ENCODE data around the gene SLC4A7.
"Not testable (repeated sequence)": the region's sequence is repeated elsewhere in the genome, so short reads cannot be mapped to it uniquely, and the experiment has no call there.

Gene SLC4A7

DNA sequence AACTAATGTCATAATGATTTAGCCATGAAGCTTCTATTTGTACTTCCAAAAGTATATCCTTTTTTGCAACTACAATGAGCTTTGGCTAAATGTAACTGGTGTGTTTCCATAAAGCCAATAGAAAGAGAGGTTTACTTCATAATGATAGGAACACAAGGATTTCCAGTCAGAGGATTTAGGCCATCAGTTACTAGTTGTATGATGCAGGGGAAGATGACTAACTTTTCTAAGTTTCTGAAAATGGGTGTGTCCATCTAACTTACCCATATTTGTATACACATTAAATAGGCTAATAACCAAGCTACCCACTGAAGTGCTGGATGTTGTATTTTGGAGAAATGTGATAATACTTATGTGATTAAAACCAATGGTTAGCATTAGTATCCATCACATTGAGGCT is 55.7 kb downstream of the SLC4A7 start:
- no peak for DNase-seq (ENCODE audit: low spot score)

GRCh38 chr3:27426926-27427325 is 57.3 kb downstream of the SLC4A7 start:
- DNase-seq (ENCODE audit: low spot score) = no peak

- no peak for DNase-seq (ENCODE audit: low spot score)
Observed at GRCh38 chr3:27425896-27426565, 58.2 kb downstream of the SLC4A7 start.

GRCh38 chr3:27424812-27425521 is 59.2 kb downstream of the SLC4A7 start:
- not testable (repeated sequence) for DNase-seq (ENCODE audit: low spot score)

GRCh38 chr3:27423463-27423862 is 60.7 kb downstream of the SLC4A7 start:
- DNase-seq (ENCODE audit: low spot score) = no peak

DNA sequence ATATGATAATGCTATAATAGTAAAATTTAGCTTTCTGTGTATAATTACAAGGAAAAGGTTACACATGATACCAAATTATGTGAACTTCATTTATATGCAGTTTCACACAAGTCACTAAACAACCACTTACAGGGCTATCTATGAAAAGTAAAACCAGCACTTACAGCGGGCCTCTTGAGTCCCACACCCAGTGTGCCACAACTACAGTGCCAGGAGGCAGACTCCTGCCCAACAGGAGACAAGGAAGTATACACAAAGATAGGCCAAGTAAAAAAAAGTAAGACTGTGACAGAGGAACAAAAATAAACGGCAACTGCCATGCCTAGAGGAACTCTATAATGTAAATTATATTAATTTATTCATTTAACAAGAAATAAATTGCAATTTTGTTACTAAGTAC is 61.6 kb downstream of the SLC4A7 start:
- no peak for DNase-seq (ENCODE audit: low spot score)

- no peak for DNase-seq (ENCODE audit: low spot score)
Observed at GRCh38 chr3:27415202-27415601, 69.0 kb downstream of the SLC4A7 start.

GRCh38 chr3:27392950-27393679 is 91.1 kb downstream of the SLC4A7 start:
- no peak for DNase-seq (ENCODE audit: low spot score)

GRCh38 chr3:27392414-27392813 is 91.8 kb downstream of the SLC4A7 start:
- DNase-seq (ENCODE audit: low spot score) = not testable (repeated sequence)

DNA sequence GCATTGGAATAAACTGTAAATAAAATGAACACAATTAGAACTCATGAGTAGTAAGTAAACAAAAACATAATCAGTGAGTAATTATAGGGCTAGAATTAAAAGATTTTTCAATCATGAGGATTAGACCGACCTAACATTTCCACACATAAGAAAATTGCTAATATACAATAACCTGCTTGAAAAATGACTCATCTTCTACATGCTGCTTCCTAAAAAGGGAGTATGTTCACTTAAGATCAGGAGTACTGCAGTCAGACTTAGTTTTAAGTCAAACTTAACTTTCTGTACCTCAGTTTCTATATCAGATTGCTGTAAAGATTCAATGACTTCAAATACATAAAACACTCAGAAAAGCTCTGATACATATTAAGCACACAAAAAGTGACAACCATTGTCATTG is 92.4 kb downstream of the SLC4A7 start:
- no peak for DNase-seq (ENCODE audit: low spot score)

GRCh38 chr3:27387625-27388024 is 96.6 kb downstream of the SLC4A7 start:
- no peak for DNase-seq (ENCODE audit: low spot score)

DNA sequence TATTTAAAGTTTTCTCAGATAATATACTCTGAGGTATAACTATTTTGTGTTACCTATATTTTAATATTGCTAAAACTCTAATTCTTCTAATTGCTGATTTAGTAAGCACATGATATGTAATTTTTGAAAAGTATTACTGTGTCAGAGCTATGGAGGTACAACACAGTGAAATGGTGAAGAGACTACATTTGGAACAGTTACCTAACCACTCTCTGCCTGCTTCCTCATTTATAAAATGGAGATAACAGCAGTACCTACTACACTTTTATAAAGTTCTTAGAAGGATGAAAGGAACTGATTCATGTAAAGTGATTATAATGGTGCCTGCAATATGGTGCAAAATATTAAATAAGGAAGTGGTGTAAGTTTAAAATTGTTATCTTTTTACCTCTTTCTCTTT is 98.7 kb downstream of the SLC4A7 start:
- DNase-seq (ENCODE audit: low spot score) = no peak

DNA sequence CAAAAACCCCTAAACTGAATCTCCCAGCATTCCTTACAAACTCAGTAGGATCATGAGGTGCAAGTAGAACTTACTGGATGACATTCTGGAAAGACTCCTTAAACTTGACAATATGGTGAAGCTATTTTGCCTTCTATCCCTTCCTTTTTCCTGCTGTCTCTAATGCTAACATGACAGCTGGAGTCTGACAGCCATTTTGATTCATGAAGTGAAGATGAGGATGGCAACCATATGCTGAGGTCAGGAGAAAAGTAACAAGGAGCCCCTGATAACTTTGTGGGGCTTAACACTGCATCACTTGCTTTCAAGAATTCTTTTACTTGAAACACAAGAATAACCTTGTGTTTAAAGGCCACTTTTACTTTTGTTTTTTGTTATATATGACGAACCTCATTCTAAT is 100.0 kb downstream of the SLC4A7 start:
- no peak for DNase-seq (ENCODE audit: low spot score)

- no peak for DNase-seq (ENCODE audit: low spot score)
Observed at GRCh38 chr3:27380433-27381357, 103.5 kb downstream of the SLC4A7 start.

GRCh38 chr3:27378331-27378730 is 105.9 kb downstream of the SLC4A7 start:
- no peak for DNase-seq (ENCODE audit: low spot score)

- no peak for DNase-seq (ENCODE audit: low spot score)
Observed at GRCh38 chr3:27376109-27376772, 107.9 kb downstream of the SLC4A7 start.

DNA sequence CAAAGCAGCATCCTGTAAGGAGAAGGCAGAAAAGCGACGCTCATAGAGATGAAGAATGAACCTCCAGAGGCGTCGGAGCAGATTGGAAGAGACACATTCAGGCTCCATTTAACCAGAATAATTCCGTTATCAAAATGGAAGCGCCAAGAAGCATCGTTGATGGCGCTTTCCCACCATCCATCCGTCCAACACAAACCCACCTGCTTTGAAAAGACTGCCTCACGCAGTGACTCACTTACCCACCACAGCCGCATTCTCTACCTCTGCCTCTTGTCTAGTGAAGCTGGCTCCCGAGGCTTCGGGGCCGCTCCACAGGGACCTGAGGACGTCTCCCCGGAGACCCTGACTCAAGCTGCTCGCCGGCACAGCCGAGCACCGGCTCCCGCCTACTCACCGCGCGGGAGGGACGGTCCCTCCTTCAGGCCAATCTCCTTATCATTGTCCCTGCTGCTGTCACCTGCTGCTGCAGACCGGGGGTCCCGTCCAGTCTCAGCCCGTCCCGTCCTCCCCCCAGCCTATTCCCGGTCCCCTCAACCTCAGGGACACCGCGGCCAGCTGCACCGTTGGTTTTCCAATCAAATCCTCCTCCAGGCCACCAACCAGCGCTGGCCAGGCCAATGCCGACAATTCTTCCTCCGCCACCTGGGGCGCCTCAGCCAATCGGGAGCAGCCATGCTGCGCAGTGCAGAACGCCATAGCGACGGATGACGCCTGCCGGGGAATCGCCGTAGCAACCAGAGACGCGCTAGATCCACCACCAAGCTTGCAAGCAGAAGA is 115.2 kb downstream of the SLC4A7 start, which contains the start of gene NEK10:
NEK10 (minus strand) TSS at position 553 of the 777 bp plus-strand sequence. CDS start 16,501 bp downstream, outside the sequence.
- no peak for DNase-seq (ENCODE audit: low spot score)

- DNase-seq (ENCODE audit: low spot score) = no peak
Observed at GRCh38 chr3:27366062-27366591, 118.1 kb downstream of the SLC4A7 start.

DNA sequence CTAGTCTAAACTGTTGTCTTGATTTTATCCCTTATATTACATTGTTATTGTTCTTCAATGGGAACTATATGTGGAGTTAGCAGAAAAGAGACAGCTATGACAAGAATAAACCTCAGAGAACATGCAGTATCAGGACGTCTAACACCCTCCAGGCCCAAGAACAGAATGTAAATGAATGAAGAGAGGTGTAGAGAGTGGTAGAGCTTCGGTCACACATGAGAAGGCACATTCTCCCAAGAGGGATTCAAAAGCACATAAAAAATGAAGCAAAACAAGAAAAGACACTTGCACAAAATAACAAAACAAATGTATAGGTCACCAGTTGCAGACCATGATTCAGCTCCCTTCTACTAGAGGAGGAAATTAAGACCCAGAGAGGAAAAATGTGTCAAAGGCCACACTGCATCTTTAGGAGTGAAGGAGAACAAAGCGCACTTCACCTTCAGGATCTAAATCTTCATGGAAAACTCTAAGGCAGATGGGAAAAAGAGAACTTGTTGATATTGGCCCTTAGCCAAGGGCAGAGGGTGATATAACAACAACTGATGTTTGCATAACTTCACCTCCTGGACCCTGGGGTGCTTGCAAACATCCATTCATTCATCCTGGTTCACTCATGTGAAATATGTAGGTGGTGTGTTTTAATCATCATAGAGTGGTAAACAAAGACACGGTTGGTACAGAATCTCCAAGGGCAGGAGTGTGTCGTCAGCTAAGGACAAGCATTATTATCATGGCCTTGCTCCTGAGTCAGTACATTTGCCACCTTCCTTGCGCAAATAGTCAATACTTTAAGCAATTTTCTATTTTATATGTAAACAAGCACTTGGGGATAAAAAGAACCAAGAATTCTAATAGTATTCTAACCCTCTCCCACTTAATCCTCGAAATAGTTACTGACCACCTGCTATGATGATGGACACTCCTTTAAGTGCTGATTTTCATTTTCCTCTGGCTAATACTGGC is 123.8 kb downstream of the SLC4A7 start:
- no peak for DNase-seq (ENCODE audit: low spot score)
